ENCODE measurements around the gene HS6ST1.

The HS6ST1 gene

GRCh38 chr2:128304715-128305554 lies 13.7 kb downstream of the HS6ST1 start:
- DNase-seq (ENCODE audit: insufficient read length) (no peak), FAIRE-seq (no peak)
- TF ChIP-seq POLR2AphosphoS5 (IDR thresholded peaks at IDR 0.05; ENCODE audit: low read depth, low read length) (no peak), POLR2A (IDR thresholded peaks at IDR 0.05; ENCODE audit: low read depth, low read length) (no peak), TAF1 (IDR thresholded peaks at IDR 0.05; ENCODE audit: borderline replicate concordance, low read depth, low read length) (no peak)

- no peak for TF ChIP-seq POLR2AphosphoS5 (IDR thresholded peaks at IDR 0.05; ENCODE audit: low read depth, low read length)
- TF ChIP-seq POLR2A (IDR thresholded peaks at IDR 0.05; ENCODE audit: low read depth, low read length): no peak
- TF ChIP-seq TAF1 (IDR thresholded peaks at IDR 0.05; ENCODE audit: borderline replicate concordance, low read depth, low read length): no peak
- DNase-seq (ENCODE audit: insufficient read length): no peak
- no peak for FAIRE-seq
These were observed 14.3 kb downstream of the HS6ST1 start for GRCh38 chr2:128304330-128304714.

- DNase-seq (ENCODE audit: insufficient read length): no peak
- TF ChIP-seq POLR2AphosphoS5 (IDR thresholded peaks at IDR 0.05; ENCODE audit: low read depth, low read length): no peak
- TF ChIP-seq TAF1 (IDR thresholded peaks at IDR 0.05; ENCODE audit: borderline replicate concordance, low read depth, low read length): no peak
- TF ChIP-seq POLR2A (IDR thresholded peaks at IDR 0.05; ENCODE audit: low read depth, low read length): no peak
- FAIRE-seq: no peak
These were observed 14.8 kb downstream of the HS6ST1 start for GRCh38 chr2:128303911-128304310.

GRCh38 chr2:128303095-128303791 lies 15.4 kb downstream of the HS6ST1 start:
- FAIRE-seq: no peak
- no peak for TF ChIP-seq POLR2A (IDR thresholded peaks at IDR 0.05; ENCODE audit: low read depth, low read length)
- TF ChIP-seq POLR2AphosphoS5 (IDR thresholded peaks at IDR 0.05; ENCODE audit: low read depth, low read length): no peak
- no peak for TF ChIP-seq TAF1 (IDR thresholded peaks at IDR 0.05; ENCODE audit: borderline replicate concordance, low read depth, low read length)
- DNase-seq (ENCODE audit: insufficient read length): no peak

GRCh38 chr2:128302744-128303067 lies 16.0 kb downstream of the HS6ST1 start:
- DNase-seq (ENCODE audit: insufficient read length) (no peak), FAIRE-seq (no peak)
- TF ChIP-seq POLR2AphosphoS5 (IDR thresholded peaks at IDR 0.05; ENCODE audit: low read depth, low read length) (no peak), POLR2A (IDR thresholded peaks at IDR 0.05; ENCODE audit: low read depth, low read length) (no peak), TAF1 (IDR thresholded peaks at IDR 0.05; ENCODE audit: borderline replicate concordance, low read depth, low read length) (no peak)

- TF ChIP-seq TAF1 (IDR thresholded peaks at IDR 0.05; ENCODE audit: borderline replicate concordance, low read depth, low read length) (no peak), POLR2A (IDR thresholded peaks at IDR 0.05; ENCODE audit: low read depth, low read length) (no peak), POLR2AphosphoS5 (IDR thresholded peaks at IDR 0.05; ENCODE audit: low read depth, low read length) (no peak)
- no peak for FAIRE-seq
- DNase-seq (ENCODE audit: insufficient read length): no peak
These were observed 16.5 kb downstream of the HS6ST1 start for GRCh38 chr2:128302011-128302743.

GRCh38 chr2:128301501-128301966 lies 17.1 kb downstream of the HS6ST1 start:
- FAIRE-seq: no peak
- TF ChIP-seq TAF1 (IDR thresholded peaks at IDR 0.05; ENCODE audit: borderline replicate concordance, low read depth, low read length) (no peak), POLR2AphosphoS5 (IDR thresholded peaks at IDR 0.05; ENCODE audit: low read depth, low read length) (no peak), POLR2A (IDR thresholded peaks at IDR 0.05; ENCODE audit: low read depth, low read length) (no peak)
- no peak for DNase-seq (ENCODE audit: insufficient read length)

- TF ChIP-seq POLR2AphosphoS5 (IDR thresholded peaks at IDR 0.05; ENCODE audit: low read depth, low read length) (no peak), TAF1 (IDR thresholded peaks at IDR 0.05; ENCODE audit: borderline replicate concordance, low read depth, low read length) (no peak), POLR2A (IDR thresholded peaks at IDR 0.05; ENCODE audit: low read depth, low read length) (no peak)
- no peak for FAIRE-seq
- DNase-seq (ENCODE audit: insufficient read length): no peak
These were observed 17.6 kb downstream of the HS6ST1 start for GRCh38 chr2:128301021-128301420.

- no peak for FAIRE-seq
- no peak for DNase-seq (ENCODE audit: insufficient read length)
- no peak for TF ChIP-seq POLR2AphosphoS5 (IDR thresholded peaks at IDR 0.05; ENCODE audit: low read depth, low read length)
- TF ChIP-seq TAF1 (IDR thresholded peaks at IDR 0.05; ENCODE audit: borderline replicate concordance, low read depth, low read length): no peak
- no peak for TF ChIP-seq POLR2A (IDR thresholded peaks at IDR 0.05; ENCODE audit: low read depth, low read length)
These were observed 18.3 kb downstream of the HS6ST1 start for GRCh38 chr2:128300151-128301020.

GRCh38 chr2:128299628-128300027 lies 19.0 kb downstream of the HS6ST1 start:
- no peak for FAIRE-seq
- TF ChIP-seq POLR2A (IDR thresholded peaks at IDR 0.05; ENCODE audit: low read depth, low read length) (no peak), TAF1 (IDR thresholded peaks at IDR 0.05; ENCODE audit: borderline replicate concordance, low read depth, low read length) (no peak), POLR2AphosphoS5 (IDR thresholded peaks at IDR 0.05; ENCODE audit: low read depth, low read length) (no peak)
- DNase-seq (ENCODE audit: insufficient read length): no peak
